HG02943 (cell line): Measurements from ENCODE around the gene CATSPERD.
"Not testable (repeated sequence)": the region's sequence is repeated elsewhere in the genome, so short reads cannot be mapped to it uniquely, and the experiment has no call there.

Experiments used
- ATAC-seq: cut with Tn5 transposase; IDR thresholded peaks from one replicate; pipeline ENCODE4 v1.9.1; 2021; ENCODE audit warnings: mild to moderate bottlenecking, low read depth, moderate library complexity; ENCODE audit not compliant: unreplicated experiment

Gene CATSPERD

DNA sequence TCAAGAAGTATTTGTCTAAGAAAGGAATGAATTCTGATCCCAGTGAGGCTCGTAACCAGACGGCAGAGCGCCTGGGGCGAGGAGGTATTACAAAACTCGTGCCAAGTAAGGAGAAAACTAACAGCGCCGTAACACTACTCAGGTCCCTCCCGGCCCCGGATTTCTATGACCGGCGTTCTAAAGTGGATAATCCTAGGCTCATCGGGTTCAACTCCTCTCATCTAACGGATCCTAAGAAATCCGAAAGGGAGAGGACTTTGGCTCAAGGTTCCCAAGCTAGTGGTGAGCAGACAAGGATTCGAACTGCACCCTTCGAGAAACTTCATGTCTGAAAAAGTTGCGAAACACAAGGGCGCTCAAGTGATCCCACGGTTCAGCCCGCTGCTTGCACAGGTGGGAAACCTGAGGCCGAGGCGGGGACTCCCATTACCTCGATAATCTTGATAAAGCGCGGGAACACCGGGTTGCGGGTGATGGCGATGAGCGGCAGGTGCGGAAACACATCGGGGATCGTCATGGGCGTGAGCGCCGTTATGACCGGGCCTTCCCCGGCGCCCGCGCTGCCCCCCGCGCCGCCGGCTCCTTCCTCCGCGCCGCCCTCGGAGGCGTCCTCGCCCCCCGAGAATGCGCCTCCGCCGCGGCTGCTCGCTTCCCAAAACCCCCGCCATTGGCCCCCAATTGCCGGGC is 1.0 kb upstream of the CATSPERD start:
- no peak for ATAC-seq

DNA sequence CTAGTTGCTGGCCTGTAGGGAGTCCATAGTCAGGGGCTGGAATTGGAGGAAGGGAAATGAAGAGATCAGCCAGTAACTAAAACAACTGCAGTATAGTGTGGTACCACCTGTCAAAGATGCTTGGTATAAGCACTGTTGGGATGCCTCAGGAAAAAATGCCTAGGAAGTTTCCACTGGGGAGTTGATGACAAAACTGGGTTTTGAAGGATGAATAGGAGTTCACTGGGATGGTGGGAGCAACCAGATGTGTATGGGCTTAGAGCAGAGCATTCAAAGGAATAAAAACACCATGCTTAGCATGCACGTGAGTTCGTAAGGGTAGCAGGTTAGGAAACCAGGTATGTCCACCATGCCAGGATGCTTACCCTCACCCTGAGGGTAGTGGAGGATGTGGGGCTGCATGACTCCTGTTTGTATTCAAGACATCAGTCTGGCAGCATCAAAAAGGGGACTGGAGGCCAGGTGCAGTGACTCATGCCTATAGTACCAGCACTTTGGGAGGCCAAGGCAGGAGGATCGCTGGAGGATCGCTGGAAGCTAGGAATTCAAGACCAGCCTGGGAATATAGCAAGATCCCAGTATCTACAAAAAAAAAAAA is 7.1 kb downstream of the CATSPERD start:
- no peak for ATAC-seq

DNA sequence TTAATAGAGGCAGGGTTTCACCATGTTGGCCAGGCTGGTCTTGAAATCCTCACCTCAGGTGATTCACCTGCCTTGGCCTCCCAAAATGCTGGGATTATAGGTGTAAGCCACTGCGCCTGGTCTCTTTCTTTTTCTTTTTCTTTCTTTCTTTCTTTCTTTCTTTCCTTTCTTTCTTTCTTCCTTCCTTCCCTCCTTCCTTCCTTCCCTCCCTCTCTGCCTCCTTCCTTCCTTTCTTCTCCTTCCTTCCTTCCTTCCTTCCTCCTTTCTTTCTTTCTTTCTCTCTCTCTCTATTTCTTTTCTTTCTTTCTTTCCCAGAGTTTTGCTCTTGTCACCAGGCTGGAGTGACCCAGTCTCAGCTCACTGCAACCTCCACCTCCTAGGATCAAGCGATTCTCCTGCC is 12.7 kb downstream of the CATSPERD start:
- ATAC-seq, result not testable (repeated sequence)

DNA sequence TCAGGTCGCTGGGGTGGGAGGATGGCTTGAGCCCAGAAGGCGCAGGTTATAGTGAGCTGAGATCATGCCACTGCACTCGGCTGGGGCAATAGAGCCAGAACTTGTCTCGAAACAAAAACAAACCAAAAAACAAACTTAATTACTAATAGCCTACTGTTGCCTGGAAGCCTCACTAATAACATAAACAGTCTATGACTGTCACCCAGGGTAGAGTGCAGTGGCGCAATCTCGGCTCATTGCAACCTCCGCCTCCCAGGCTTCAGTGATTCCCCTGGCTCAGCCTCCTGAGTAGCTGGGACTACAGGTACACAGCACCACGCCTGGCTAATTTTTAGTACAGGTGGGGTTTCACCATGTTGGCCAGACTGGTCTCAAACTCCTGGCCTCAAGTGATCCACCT is 18.0 kb downstream of the CATSPERD start:
- no peak for ATAC-seq

DNA sequence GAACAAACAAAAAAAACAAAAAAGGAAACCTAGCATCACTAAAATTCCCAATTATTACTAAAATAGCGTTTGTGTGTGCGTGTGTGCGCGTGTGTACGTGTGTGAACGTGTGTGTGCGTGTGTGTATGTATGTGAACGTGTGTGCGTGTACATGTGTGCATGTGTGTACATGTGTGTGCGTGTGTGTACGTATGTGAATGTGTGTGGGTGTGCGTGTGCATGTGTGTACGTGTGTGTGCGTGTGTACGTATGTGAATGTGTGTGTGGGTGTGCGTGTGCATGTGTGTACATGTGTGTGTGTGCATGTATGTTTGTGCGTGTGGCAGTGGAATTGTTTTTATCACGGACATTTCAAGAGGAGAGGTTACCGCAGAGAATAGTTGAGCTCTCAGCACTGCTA is 21.6 kb downstream of the CATSPERD start:
- ATAC-seq, result no peak

DNA sequence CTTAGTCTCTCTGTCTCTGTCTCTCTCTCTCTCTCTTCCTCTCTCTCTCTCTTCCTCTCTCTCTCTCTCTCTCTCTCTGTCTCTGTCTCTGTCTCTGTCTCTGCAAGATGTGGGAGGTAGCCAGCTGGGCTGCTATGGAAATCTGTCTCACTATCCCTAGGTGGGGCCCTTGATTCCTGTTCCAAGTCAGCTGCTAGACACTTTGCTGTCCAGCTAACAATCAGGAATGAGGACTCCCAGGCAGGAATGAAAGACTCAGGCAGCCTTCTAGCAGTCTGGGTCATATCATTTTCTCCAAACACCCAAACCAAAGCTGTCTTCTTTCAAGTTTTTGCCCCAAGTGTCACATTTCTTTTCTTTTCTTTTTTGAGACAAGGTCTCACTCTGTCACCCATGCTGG is 23.2 kb downstream of the CATSPERD start:
- ATAC-seq, result no peak

DNA sequence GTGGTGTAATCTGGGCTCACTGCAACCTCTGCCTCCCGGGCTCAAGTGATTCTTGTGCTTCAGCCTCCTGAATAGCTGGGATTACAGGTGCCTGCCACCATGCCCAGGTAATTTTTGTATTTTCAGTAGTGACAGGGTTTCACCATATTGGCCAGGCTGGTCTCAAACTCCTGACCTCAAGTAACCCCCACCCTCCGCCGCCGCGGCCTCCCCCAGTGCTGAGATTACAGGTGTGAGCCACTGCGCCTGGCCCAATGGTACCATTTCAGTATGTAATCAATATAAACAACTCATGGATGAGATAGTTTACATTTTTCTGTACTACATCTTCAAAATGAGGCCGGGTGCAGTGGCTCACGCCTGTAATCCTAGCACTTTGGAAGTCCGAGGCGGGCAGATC is 24.6 kb downstream of the CATSPERD start:
- ATAC-seq, result not testable (repeated sequence)

DNA sequence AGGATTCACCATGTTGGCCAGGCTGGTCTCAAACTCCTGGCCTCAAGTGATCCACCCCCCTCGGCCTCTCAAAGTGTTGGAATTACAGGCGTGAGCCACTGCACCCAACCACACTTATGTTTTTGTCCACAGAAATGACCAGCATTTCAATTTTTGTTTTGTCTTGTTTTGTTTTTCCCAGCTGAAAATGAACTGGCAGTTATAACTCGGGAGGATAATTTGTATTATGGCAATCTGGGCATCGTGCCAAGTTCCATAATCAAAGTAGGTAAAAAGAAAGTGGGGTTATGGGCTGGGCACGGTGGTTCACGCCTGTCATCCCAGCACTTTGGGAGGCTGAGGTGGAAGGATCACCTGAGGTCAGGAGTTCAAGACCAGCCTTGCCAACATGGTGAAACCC is 28.5 kb downstream of the CATSPERD start:
- ATAC-seq, result not testable (repeated sequence)

DNA sequence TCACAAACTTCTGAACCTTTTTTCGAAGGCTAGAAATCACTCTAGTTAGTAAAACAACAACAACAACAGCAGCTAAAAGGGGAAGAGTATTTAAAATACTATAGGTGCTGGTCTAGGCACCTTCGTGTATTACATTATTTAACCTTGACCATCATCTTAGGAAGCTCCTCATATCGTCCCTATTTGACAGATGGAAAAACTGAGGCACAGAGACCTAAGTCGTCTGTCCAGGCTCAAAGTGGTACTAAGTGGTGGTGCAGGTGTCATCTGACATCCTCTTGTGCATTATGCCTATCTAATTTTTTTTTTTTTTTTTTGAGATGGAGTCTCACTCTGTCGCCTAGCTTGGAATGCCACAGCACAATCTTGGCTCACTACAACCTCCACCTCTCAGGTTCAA is 29.1 kb downstream of the CATSPERD start:
- ATAC-seq, result no peak

DNA sequence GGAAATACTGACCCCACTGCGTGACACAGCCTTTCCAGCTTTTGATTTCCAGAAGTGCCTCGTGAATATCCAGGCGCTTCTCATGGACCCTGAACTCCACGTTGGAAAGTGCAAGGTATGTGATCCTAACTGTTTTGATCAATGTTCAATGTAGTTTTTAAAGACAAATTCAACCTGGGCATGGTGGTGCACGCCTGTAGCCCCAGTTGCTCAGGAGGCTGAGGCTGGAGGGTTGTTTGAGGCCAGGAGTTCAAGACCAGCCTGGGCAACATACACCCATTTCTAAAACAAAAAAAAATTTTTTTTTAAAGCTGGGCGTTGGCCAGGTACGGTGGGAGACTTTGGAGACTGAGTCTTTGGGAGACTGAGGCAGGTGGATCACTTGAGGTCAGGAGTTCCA is 31.3 kb downstream of the CATSPERD start:
- no peak for ATAC-seq

DNA sequence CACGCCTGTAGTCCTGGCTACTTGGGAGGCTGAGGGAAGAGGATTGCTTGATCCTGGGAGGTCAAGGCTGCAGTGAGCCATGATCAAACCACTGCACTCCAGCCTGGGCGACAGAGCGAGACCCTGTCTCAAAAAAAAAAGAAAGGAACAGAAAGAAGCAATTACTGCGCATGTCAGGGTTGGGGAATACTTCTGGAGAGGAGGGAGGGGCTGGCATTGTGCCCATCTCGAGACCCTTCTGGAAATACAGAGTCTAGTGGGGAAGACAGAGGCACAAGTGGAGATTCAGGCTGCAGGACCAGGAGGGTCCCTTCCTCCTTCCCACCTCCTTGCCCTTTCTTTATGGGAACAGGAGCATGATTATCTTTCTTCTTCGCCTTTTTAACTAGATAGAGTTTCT is 33.3 kb downstream of the CATSPERD start:
- ATAC-seq, result no peak

DNA sequence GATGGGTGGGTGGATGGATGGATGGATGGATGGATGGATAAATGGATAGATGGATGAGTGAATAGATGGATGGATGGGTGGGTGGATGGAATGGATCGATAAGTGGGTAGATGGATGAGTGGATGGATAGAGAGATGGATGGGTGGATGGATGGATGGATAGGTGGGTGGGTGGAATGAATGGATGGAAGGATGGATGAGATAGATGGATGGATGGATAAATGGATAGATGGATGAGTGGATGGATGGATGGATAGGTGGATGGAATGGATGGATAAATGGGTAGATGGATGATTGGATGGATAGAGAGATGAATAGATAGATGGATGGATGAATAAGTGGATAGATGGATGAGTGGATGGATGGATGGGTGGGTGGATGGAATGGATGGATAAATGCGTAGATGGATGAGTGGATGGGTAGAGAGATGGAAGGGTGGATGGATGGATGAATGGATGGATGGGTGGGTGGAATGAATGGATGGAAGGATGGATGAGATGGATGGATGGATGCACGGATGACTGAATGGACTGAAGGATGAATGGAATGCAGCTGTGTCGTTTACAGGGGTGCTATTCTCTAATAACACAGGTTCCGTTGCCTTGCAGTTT is 42.3 kb downstream of the CATSPERD start:
- ATAC-seq, result no peak

DNA sequence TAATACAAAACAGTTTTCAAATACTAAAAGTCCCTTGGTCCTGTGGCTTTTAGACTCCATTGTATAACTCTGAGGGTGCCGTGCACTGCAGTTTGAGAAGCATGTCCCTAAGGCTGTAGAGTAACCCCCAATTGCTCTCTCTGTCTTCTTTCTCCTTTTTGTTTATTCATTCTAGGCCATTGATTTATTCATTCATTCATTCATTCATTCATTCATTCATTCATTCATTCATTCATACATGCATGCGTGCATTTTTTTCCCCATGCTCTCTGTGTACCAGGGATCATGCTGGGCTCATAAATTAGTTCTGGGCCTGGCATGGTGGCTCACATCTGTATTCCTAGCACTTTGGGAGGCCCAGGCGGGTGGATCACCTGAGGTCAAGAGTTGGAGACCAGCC is 44.8 kb downstream of the CATSPERD start:
- no peak for ATAC-seq

DNA sequence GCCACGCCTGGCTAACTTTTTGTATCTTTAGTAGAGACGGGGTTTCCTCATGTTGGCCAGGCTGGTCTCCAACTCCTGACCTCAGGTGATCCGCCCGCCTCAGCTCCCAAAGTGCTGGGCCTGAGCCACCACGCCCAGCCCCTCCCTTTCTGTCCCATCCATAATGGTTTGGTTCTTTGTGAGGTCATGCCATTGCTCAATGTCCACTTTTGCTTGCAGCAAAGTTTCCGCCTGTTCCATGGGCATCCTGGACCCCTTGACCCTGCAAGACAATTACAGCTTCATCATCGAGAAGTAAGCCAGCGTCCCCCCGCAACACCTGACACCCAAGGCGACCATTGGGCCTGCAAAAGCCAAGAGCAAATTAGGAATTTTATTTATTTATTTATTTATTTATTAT is 47.5 kb downstream of the CATSPERD start:
- no peak for ATAC-seq

DNA sequence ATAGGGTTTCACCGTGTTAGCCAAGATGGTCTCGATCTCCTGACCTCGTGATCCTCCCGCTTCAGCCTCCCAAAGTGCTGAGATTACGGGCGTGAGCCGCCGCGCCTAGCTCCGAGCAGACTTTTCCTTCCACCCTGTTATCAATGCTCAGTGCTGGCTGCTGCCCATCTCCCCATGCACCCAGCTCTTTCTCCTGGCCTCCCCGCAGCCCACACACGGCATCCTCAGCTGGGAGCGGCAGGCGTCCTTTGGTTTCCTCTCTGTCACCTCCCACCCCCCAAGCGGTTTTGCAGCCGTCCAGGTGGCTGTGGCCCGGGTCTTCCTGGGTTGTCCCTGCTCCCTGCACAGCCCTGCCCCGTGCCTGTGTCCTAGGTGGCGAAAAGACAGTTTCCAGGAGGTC is 52.0 kb downstream of the CATSPERD start:
- no peak for ATAC-seq

DNA sequence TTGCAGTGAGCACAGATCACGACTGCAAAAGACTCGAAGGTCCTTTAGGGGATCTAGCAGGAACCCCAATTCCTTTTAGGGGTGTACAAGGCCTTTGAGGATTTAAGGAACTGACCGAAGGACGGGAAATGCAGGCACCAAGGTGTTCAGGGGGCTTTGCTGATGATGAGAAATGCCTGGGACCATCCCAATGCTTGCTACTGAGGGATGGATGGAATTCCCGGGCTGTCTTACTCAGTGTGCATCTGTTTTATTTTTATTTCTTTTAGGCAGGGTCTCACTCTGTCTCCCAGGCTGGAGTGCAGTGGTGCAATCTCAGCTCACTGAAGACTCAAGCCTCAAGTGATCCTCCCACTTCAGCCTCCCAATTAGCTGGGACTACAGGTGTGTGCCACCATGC is 52.8 kb downstream of the CATSPERD start:
- ATAC-seq, result no peak

DNA sequence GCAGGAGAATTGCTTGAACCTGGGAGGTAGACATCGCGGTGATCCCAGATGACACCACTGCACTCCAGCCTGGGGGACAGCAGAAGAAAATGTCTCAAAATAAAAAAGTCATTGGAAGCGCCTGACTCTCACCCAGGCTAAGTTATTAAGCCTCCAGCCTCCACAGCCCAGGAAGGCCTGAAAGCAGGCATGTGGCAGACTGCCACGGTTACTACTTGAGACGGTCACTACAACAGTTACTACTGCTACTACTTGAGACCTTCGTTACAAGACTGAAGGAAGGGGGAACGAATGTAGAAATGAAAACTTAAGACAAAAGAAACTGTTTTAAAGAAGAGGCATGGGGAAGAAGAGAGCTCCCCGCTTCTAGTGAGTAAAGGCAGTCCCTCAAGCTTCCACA is 54.5 kb downstream of the CATSPERD start:
- ATAC-seq, result no peak

DNA sequence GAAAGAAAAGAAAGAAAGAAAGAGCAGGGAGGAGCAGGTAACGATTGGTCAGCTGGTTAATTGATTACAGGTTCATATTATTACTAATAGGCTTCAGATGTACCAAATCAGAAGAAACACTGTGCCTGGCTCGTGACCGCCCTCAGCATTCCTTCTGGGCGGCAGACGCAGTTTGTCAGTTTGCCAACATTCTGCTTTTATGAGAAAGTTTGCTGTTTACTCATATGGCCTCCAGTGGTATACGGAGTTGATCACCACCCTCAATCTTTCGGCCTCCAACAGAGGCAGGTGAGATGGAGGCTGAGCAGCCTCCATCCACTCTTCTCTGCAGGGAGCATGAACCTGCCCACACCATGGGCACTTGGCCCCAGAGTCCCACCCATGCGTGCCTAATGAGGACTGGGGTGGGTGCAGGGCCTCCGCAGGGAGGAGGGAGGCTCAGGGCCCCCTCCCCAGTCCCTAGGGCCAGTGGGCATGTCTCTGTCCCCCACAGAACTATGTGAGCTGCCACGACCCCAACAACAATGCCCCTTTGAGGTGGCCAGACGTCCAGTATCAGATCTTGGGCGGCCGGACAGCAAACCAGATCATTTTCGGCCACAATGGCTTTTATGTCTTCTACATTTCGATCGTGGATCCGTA is 55.4 kb downstream of the CATSPERD start:
- no peak for ATAC-seq

DNA sequence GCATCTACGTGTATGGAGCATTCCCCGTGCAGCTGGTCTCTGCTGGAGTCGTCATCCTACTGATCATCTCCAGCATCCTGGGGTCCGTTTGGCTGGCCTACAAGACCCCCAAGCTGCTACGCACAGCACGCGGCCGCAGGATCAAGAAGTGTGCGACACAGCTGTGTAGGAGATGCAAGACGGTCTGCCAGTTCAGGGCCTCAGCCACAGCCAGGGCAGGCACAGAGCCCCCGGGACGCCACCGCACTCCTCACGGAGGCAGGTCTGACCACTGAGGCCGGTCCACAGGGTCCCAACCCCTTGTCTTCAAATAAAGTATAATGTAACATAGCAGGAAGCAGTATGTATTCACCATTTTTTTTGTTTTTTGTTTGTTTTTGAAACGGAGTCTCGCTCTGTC is 58.0 kb downstream of the CATSPERD start:
- no peak for ATAC-seq

DNA sequence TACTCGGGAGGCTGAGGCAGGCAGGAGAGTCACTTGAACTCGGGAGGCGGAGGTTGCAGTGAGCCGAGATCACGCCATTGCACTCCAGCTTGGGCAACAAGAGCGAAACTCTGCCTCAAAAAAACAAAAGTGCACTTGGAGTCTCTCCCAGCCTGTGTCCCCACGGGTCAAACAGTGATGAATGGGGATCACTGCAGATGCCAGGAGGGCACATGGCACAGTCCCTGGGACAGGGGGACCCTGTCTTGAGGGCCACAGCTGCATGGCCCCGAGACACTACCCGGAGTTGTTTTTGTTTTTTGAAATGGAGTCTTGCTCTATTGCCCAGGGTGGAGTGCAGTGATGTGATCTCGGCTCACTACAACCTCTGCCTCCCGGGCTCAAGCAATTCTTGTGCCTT is 60.5 kb downstream of the CATSPERD start:
- not testable (repeated sequence) for ATAC-seq

DNA sequence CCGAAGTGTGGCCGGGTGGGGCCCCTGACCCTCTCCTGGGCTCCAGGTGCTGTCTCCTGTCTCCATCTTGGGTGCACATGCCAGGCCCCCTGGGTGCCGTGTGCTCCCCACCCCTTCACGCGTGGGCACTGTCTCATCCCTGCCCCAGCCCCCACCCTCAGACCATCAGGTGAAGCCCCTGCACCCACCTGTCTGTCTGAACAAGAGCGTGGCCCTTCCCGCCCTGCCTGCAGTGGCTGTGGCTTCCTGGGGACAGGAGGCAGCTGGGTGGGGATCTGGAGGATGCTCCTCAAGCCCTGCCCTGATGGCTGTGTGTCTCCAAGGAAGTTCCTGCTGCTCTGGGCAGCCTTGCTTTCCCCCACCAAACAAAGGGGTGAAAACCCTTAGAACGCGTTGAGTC is 61.9 kb downstream of the CATSPERD start:
- no peak for ATAC-seq
